MM.1S (cell line): ENCODE measurements around the gene ARSA.

Experiments
- EZH2 ChIP-seq: fragments of 300-600 bp; sonication (generic); optimal IDR thresholded peaks from 2 replicates; pipeline ENCODE3; 2017; ENCODE audit warnings: low read depth, mild to moderate bottlenecking, antibody characterized with exemption, low read length, mixed read lengths
- EZH2phosphoT487 ChIP-seq: fragments of 300-600 bp; sonication (generic); IDR thresholded peaks from 2 replicates; pipeline ENCODE4 v1.6.1; 2018; ENCODE audit warnings: antibody characterized with exemption, low read length

- TF ChIP-seq EZH2: no peak
- TF ChIP-seq EZH2phosphoT487: no peak
These were observed 52.5 kb downstream of the ARSA start for GRCh38 chr22:50575426-50575941.
